ENCODE measurements around the gene GRB2. TPM values are rescaled to one million over a fixed set of nuclear protein-coding genes. Genes with fewer than 3 reads are reported as not detected.
"Not testable (repeated sequence)": the region's sequence is repeated elsewhere in the genome, so short reads cannot be mapped to it uniquely, and the experiment has no call there.

GRB2 gene
- total RNA-seq, 1 donor from 2014 or later = 181 TPM

GRCh38 chr17:75445296-75445695, 39.8 kb upstream of the GRB2 start:
- ATAC-seq (no peak), DNase-seq (no peak)

GRCh38 chr17:75442168-75443103, 37.0 kb upstream of the GRB2 start:
- DNase-seq (no peak), ATAC-seq (no peak)
- Histone ChIP-seq H3K9me3 (no peaks in the 10 kb centered on the region), H3K27ac (peak overlapping the region; percentile 68), H3K4me1 (peaks cover 18% of the 10 kb centered on the region), H3K4me3 (no peak overlapping the region), H3K27me3 (ENCODE audit: low read depth) (no peaks in the 10 kb centered on the region), H3K36me3 (no peaks in the 10 kb centered on the region)
- intact Hi-C loops (cut with DNase I) = no loop called here
- TF ChIP-seq CTCF (IDR thresholded peaks at IDR 0.05) = no peak

More at GRCh38 chr17:75445296-75445695, 39.8 kb upstream of the GRB2 start:
- no peak overlapping the region for H3K4me3 ChIP-seq
- TF ChIP-seq CTCF (IDR thresholded peaks at IDR 0.05) = no peak
- H3K36me3 ChIP-seq = no peaks in the 10 kb centered on the region
- intact Hi-C loops (cut with DNase I) = no loop called here
- H3K27ac ChIP-seq = peak overlapping the region; percentile 69
- H3K9me3 ChIP-seq = no peaks in the 10 kb centered on the region
- no peaks in the 10 kb centered on the region for H3K27me3 ChIP-seq (ENCODE audit: low read depth)
- H3K4me1 ChIP-seq = peaks cover 18% of the 10 kb centered on the region

GRCh38 chr17:75440738-75441448, 35.4 kb upstream of the GRB2 start:
- no peak for TF ChIP-seq CTCF (IDR thresholded peaks at IDR 0.05)
- H3K9me3 ChIP-seq = no peaks in the 10 kb centered on the region
- no peaks in the 10 kb centered on the region for H3K36me3 ChIP-seq
- no peaks in the 10 kb centered on the region for H3K27me3 ChIP-seq (ENCODE audit: low read depth)
- peak overlapping the region; percentile 68 for H3K27ac ChIP-seq
- ATAC-seq = peak in 1 of 2 donors; percentile 35
- intact Hi-C loops (cut with DNase I) = no loop called here
- DNase-seq = no peak
- no peak overlapping the region for H3K4me3 ChIP-seq
- peaks cover 18% of the 10 kb centered on the region for H3K4me1 ChIP-seq

- Histone ChIP-seq H3K4me1 (peaks cover 18% of the 10 kb centered on the region), H3K9me3 (no peaks in the 10 kb centered on the region), H3K36me3 (no peaks in the 10 kb centered on the region), H3K27ac (no peak overlapping the region), H3K4me3 (no peak overlapping the region), H3K27me3 (ENCODE audit: low read depth) (no peaks in the 10 kb centered on the region)
- no peak for DNase-seq
- intact Hi-C loops (cut with DNase I) = no loop called here
- no peak for TF ChIP-seq CTCF (IDR thresholded peaks at IDR 0.05)
- ATAC-seq = no peak
Observed at GRCh38 chr17:75439287-75439686, 33.8 kb upstream of the GRB2 start.

- intact Hi-C loops (cut with DNase I); ATAC-seq; H3K4me3 ChIP-seq; H3K27me3 ChIP-seq (ENCODE audit: low read depth); H3K36me3 ChIP-seq; H3K27ac ChIP-seq; H3K9me3 ChIP-seq; DNase-seq: not testable (repeated sequence)
- peaks cover 10% of the 10 kb centered on the region for H3K4me1 ChIP-seq
Observed at GRCh38 chr17:75437404-75437803, 31.9 kb upstream of the GRB2 start.

GRCh38 chr17:75434433-75434832, 29.0 kb upstream of the GRB2 start:
- intact Hi-C loops (cut with DNase I); H3K27me3 ChIP-seq (ENCODE audit: low read depth); ATAC-seq; H3K36me3 ChIP-seq; H3K4me3 ChIP-seq; DNase-seq; H3K9me3 ChIP-seq; H3K27ac ChIP-seq: not testable (repeated sequence)
- H3K4me1 ChIP-seq = peaks cover 12% of the 10 kb centered on the region
